ENCODE data around the gene NTN4.

- TF ChIP-seq CTCF (IDR thresholded peaks at IDR 0.05) (no peak), POLR2AphosphoS5 (IDR thresholded peaks at IDR 0.05) (no peak)
These were observed 86.6 kb downstream of the NTN4 start for GRCh38 chr12:95703986-95704385.
